CD4-positive, alpha-beta T cell treated with Interleukin-15 for 1 hour (primary cell): Measurements from ENCODE around the gene SNAP25.

ENCODE experiments used
- DNase-seq: peaks from one replicate; pipeline ENCODE4 v3.0.0-alpha.2; 2020

Gene SNAP25

DNA sequence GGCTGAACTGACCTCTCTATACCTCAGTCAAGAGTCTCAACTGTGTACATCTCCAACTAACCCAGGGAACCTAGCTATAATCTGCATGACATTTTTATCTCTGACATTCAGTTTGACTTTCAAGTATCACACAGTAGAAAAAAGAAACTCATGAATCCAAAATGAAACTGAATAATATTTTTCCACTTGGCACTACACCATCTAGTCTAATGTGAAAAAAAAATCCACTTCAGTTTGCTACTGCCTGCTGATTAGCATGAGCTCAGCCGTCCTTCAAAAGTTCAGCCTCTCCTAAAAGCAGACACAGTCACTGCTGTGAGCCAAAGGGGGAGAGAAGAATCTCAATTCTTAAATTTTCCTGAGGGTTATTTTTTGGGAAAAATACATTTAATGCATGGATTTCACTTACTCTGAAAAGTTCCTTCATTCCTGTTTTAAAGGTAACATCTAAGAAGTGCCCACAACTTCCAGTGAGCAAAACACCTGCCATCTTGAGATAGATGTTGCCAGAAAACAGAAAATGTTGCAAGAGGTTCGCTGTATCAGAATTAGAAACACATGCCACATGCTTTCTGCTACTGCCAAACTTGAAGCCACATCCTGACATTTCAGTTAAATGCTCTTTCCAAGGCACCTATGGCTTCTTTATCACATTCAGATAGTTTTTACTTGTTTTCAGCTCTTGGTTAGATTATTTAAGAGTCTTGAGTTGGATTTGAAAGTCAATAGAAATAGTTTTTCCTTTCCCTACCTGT is 120.0 kb downstream of the SNAP25 start:
- DNase-seq: no peak

DNA sequence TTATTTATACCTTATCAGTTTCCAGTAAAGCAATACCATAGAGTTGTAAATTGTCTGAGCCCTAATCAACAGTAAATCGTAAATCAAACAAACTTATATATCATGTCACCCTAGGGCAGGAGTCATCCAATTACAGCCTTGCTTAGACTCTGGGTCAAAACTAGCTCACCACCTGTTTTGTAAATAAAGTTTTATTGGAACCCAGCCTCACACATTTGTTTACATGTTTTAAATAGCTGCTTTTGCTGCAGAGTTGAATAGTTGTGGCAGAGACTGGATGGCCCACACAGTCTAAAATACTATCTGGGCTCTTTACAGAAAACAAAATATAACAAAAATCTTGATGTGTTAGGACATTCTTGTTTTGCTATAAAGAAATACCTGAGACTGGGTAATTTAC is 121.0 kb downstream of the SNAP25 start:
- no peak for DNase-seq

DNA sequence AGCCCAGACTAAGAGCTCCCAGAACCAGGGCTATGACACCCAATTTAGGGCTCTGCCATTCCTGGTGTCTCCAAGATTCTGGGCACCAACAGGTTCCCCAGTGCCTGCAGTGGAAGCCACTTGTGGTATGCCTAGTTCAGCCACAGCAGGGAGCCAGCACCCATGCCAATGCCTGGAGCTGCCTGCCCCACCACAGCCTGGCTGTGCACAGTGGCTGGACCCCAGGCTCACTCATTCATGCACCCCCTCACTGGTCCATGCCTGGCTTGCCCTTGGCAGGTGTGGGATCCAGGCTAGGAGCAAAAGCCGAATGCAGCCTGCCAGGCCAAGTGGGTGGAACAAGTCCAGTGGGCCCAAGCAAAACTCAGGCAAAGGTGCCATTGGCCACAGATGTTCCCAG is 123.5 kb downstream of the SNAP25 start:
- no peak for DNase-seq

DNA sequence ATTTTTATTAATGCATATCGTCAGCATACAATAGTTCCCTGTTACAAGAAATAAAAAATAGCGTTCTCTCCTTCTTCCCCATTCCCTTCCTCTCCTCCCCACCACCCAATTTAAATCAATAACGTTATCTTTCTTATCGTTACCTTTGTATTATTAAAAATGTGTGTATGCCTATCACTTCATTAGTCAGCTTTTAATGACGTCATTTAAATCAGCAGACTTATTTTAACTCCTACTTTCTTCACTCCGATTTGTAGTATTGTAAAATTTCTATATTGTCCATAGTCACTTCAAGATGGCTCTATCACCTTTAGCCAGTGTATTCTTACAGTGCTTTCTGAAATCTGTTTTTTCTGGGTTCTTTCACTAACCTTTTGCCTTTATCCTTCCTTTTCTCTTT is 126.3 kb downstream of the SNAP25 start:
- no peak for DNase-seq

DNA sequence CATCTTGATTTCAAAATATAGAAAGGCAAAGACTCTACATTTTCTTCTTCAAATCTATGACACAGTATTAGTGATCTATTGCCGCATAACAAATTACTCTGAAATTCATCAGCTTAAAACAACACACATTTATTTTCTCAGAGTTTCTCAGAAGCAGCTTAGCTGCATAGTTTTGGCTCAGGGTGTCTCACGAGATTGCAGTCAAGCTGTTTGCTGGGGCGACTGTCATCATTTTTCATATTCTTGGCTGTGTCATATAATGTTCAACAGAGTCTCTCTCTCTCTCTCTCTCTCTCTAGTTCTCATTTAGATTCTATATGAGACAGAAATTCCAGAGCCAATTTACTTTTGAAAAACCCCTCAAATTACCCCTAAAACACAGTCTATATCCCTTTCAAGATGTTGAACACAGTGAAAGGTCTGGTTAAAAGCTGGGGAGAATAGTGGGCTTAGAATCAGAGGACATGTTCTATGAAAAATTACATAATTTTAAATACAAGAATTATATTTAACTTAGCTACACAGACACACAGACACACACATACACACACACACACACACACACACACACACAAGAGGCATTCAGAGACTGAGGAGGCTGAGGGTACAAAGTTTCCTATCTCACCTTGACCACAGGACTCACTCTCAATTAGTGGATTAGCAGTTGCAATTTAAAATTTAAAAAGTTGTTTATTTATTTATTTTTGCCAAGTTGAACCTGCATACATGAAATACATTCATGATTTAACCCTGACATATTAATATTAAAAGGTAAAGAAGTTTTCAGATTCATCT is 128.7 kb downstream of the SNAP25 start:
- no peak for DNase-seq

DNA sequence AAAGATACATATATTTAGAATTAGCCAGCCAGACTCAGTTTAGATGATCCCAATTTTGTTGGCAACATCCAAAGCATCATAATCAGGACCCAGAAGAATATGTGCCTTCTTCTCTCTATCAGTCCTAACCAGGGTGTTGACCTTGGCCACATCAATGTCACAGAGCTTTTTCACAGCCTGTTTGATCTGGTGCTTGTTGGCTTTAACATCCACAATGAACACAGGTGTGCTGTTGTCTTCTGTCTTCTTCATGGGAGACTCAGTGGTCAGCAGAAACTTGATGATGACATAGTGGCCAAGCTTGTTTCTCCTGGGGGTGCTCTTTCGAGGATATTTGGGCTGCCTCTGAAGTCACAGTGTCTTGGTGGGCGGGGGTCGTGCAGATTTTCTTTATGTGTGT is 130.5 kb downstream of the SNAP25 start:
- DNase-seq: no peak

DNA sequence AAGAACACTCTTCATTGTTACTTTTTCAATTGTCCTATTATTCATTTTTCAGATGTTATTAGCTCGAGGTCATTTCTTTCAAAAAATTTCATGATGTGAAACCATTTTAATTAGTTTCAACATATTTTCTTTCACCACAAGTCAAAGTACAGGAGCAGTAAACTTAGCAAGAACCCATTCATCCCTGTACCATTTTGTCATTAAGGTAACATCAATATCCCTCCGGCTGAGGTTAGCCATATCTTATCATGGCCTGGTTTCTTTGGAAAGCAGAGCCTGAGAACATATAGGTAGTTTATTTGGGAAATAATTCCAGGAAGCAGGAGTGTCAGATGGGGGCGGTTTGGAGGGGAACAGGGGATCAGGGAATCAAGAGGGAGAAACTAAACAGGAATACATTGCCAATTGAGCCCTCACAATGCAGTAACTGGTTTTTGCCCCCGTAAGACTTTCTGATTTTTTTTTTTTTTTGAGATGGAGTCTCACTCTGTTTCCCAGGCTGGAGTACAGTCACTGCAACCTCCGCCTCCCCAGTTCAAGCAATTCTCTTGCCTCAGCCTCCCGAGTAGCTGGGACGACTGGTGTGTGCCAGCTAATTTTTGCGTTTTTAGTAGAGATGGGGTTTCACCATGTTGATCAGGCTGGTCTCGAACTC is 131.7 kb downstream of the SNAP25 start:
- no peak for DNase-seq

DNA sequence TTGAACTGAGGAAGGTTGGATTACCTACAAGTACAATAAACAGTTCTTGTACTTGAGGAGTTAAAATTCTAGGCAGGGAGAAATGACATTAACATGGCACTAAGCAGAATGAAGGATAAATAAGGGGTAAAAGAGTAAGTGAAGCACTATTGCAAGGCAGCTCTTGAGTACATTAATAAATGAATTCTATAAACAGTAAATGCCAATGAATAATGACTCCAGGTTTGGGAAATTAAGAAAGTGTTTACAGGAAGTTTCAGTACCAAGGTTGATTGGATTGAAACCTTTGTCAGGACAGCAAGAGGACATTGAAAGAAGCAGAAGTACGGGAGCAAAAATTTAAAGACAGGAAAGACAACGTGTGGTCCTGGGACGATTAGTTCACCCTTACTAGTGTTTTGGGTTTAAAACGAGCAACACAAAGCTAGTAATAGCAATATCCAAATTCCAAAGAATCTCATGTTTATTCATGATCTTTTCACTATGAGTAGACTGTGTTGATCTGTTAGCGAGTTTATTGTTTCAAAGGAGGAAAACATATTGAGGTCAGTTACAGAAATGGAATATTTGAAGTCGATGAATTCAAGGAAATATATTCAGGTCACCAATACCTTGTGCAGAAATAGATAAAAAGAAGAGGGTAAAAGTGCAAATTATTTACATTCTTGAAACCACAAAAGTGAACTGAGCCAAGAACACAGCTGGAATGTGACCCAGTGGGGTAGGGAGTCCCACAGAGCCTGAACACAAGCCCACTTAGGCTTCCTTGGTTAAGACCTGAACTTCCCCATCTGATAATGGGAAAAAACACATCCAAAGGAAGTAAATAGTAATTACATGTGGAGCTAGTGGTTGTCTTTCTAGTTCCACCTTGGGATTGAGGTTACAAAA is 134.5 kb downstream of the SNAP25 start:
- DNase-seq: no peak

DNA sequence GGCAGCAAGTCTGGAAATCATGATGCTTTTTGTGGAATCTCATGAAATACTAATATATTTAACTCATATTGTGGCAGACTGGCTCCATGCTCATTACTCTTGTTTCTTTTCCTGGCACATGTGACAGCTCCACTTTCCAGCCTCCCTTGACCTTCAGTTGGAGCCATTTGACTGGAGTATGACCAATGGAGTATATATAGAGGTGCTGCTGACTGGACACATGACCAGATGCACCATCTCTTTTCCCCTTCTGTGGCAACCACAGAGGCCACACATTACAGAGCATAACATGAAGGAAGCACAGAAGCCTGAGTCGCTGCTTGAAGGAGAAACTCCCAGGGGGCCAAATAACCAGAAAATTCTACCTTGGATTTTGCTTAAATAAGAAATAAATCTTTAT is 138.0 kb downstream of the SNAP25 start:
- no peak for DNase-seq
